HepG2 (cell line): ENCODE data around the gene KRT7. TPM values are rescaled to one million over a fixed set of nuclear protein-coding genes. Genes with fewer than 3 reads are reported as not detected.

Experiments
- ATAC-seq: fragments of 200-7000 bp; cut with Tn5 transposase; 3 replicates; pipeline ENCODE4 v1.9.1; 2020; ENCODE audit warnings: mild to moderate bottlenecking, moderate library complexity
- BruUV-seq: library from RNA; stranded (reverse); fragments of 400-500 nt; replicated peaks from 2 replicates; lab custom pipeline; 2021; lab: Mats Ljungman, UMichigan
- CTCF ChIA-PET: fragments of 300-600 bp; formaldehyde crosslinking; extraction: SDS; loops from one replicate; lab custom pipeline; 2021; ENCODE audit warnings: low total read pairs, inconsistent platforms, low intra/inter-chr PET ratio; lab: Yijun Ruan, JAX
- POLR2A ChIA-PET: fragments of 350-600 bp; sonication (Branson Sonifier 250); formaldehyde crosslinking; loops from one replicate; lab custom pipeline; 2020; ENCODE audit warnings: antibody characterized with exemption, inconsistent platforms; lab: Yijun Ruan, JAX
- DNase-seq: peaks from one replicate; pipeline ENCODE4 v3.0.0-alpha.2; 2015; ENCODE audit warnings: low spot score
- FAIRE-seq: peaks from 3 replicates; lab custom pipeline; 2011; peaks lifted over from hg19 to GRCh38; lab: Jason Lieb, UNC
- H2AFZ ChIP-seq: one replicate; pipeline ENCODE4 v1.6.1; 2011; ENCODE audit warnings: low read length, inconsistent platforms
- H3K27ac ChIP-seq: fragments of 300-600 bp; 3 replicates; pipeline ENCODE4 v1.8.0; 2011; ENCODE audit warnings: mixed run types, mild to moderate bottlenecking, mixed read lengths, low read length, inconsistent platforms; ENCODE audit not compliant: insufficient read depth; ENCODE audit errors: extremely low read length
- H3K27me3 ChIP-seq, 2 experiments: fragments of 200-600 bp in 1 of 2; 2 replicates in 1 of 2; 3 replicates in 1 of 2; pipeline versions ENCODE4 v1.6.0 to v1.8.0; 2011; ENCODE audit warnings: low read length in 2 of 2, mild to moderate bottlenecking in 2 of 2, moderate library complexity in 2 of 2, inconsistent platforms in 1 of 2; ENCODE audit not compliant: insufficient read depth in 2 of 2, control insufficient read depth in 1 of 2
- H3K36me3 ChIP-seq, 2 experiments: fragments of 200-600 bp in 1 of 2; replicated peaks in 1 of 2; 2 replicates in 1 of 2; 3 replicates in 1 of 2; pipeline versions ENCODE4 v1.5.1 to v1.8.0; 2011; ENCODE audit warnings: low read length in 2 of 2, inconsistent platforms in 1 of 2; ENCODE audit not compliant: insufficient read depth in 2 of 2, control insufficient read depth in 1 of 2
- H3K4me1 ChIP-seq: 2 replicates; pipeline ENCODE4 v1.5.1; 2012; ENCODE audit warnings: low read length, inconsistent platforms; ENCODE audit not compliant: insufficient read depth
- H3K4me2 ChIP-seq: 2 replicates; pipeline ENCODE4 v1.6.0; 2011; ENCODE audit warnings: low read depth, low read length, inconsistent platforms
- H3K4me3 ChIP-seq, 3 experiments: fragments of 200-600 bp in 1 of 3; sonication (generic), shearing (Covaris generic) in 1 of 3; replicated peaks in 1 of 3; 2 replicates each; pipeline ENCODE4 v1.5.1; 2011 to 2016; ENCODE audit warnings: low read length in 3 of 3, inconsistent platforms in 2 of 3, low read depth in 2 of 3, mild to moderate bottlenecking in 2 of 3, control low read depth in 1 of 3, mixed read lengths in 1 of 3; ENCODE audit not compliant: insufficient read depth in 1 of 3
- H3K79me2 ChIP-seq: one replicate; pipeline ENCODE4 v1.6.1; 2011; ENCODE audit warnings: low read length, inconsistent platforms; ENCODE audit not compliant: insufficient read depth
- H3K9ac ChIP-seq: 2 replicates; pipeline ENCODE4 v1.6.0; 2011; ENCODE audit warnings: mild to moderate bottlenecking, low read depth, low read length, inconsistent platforms; ENCODE audit not compliant: insufficient read depth
- H3K9me3 ChIP-seq: 2 replicates; pipeline ENCODE4 v1.5.1; 2012; ENCODE audit warnings: mild to moderate bottlenecking, low read length
- H4K20me1 ChIP-seq: 2 replicates; pipeline ENCODE4 v1.6.0; 2011; ENCODE audit warnings: inconsistent platforms, mild to moderate bottlenecking, low read length, moderate library complexity; ENCODE audit not compliant: insufficient read depth
- DR1 ChIP-seq: sonication (generic); formaldehyde crosslinking; IDR thresholded peaks from 2 replicates; pipeline ENCODE4 v1.8.0; 2021; ENCODE audit warnings: mild to moderate bottlenecking, missing genetic modification reagents, inconsistent platforms
- ISX ChIP-seq: sonication (generic); formaldehyde crosslinking; conservative IDR thresholded peaks from 2 replicates; pipeline ENCODE4 v1.5.0; 2020; ENCODE audit warnings: missing genetic modification reagents
- ZNF782 ChIP-seq: sonication (generic); formaldehyde crosslinking; IDR thresholded peaks from 2 replicates; pipeline ENCODE4 v1.4.0; 2020; ENCODE audit warnings: missing genetic modification reagents, mild to moderate bottlenecking, borderline replicate concordance
- WGBS: methylation state at CpG from one replicate; pipeline ENCODE4 v1.1.6; 2017; ENCODE audit warnings: low lambda C conversion rate; 5-methylcytosine and 5-hydroxymethylcytosine counted together
- in situ Hi-C: cut with HindIII; loops from 2 replicates; pipeline ENCODE4 v1.10.0; 2017; ENCODE audit warnings: low pct_unique_long_range_greater_than_20kb; ENCODE audit not compliant: extremely low pct_ligation_motif_present
- intact Hi-C: fragments of 100-400 bp; cut with micrococcal nuclease; formaldehyde crosslinking; loops from one replicate; pipeline ENCODE4 v1.10.0; 2022; ENCODE audit not compliant: unreplicated experiment
- polyA plus RNA-seq, 8 experiments: library from polyadenylated mRNA; depleted of rRNA in 3 of 8; stranded (reverse) in 7 of 8; unstranded in 1 of 8; fragments of >200 nt; fragmentation: Illumina TruSeq in 4 of 8; extraction: Trizol in 4 of 8; gene quantifications; 2 replicates each; pipeline versions ENCODE4 v1.2.1 to v1.2.3, GENCODE V29; 2011 to 2016; ENCODE audit warnings: low read depth in 4 of 8, missing spikeins in 1 of 8, mixed read lengths in 1 of 8; ENCODE audit not compliant: insufficient read depth in 1 of 8
- total RNA-seq, 5 experiments: library from RNA; depleted of rRNA; stranded (reverse); fragments of >200 nt; fragmentation: Illumina TruSeq; extraction: Trizol; gene quantifications; 2 replicates each; pipeline ENCODE4 v1.2.3, GENCODE V29; 2016; ENCODE audit warnings: low read depth in 1 of 5

The KRT7 gene
- total and polyA plus RNA-seq, 2 of the 13 experiments (the other 11 are each of a cell fraction or from before 2014, with no cell fraction given), result 0.83 TPM; not detected in 1

DNA sequence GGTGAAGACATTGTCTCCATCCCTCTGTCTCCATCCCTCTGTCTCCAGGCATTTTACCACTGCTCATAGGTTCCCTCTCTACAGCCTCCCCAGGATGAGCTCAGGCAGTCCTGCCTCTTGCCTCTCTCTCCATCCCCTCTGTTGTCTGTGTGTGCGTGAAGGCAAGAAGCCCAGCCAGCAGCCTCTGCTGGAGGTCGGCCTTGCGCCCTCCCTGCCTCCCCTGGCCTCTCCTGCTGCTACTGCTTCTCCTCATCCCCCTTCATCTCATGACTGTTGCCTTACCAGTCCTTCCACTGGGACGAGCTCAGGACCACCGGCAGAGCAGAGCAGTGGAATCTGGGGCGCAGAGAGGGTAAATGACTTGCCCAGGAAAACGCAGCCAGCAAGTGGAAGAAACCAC is 44.4 kb upstream of the KRT7 start:
- POLR2A ChIA-PET, result no interaction called here
- no peaks in the 10 kb centered on the region for H3K79me2 ChIP-seq
- no TSS peak for BruUV-seq
- intact Hi-C loops, result no loop called here
- H3K4me2 ChIP-seq, result no peak overlapping the region
- FAIRE-seq (no peak), DNase-seq (no peak)
- peaks cover 4% of the 10 kb centered on the region; the same call in 1 of the 2 replicates for H3K4me1 ChIP-seq
- in situ Hi-C loops, result no loop called here
- H3K27me3 ChIP-seq, result peaks cover 2 to 15% of the 10 kb centered on the region in 2 experiments; a peak in 3 of 5 replicates
- TF ChIP-seq ISX (CRISPR knock-in tag) (no peak), DR1 (no peak)
- TF ChIP-seq, all 625 proteins: peak for 0
- no peaks in the 10 kb centered on the region for H4K20me1 ChIP-seq
- CTCF ChIA-PET, result no interaction called here
- 58% methylated on average over 7 of the region's 7 CpGs for WGBS
- ATAC-seq, result no peak
- H3K36me3 ChIP-seq, result no peaks in the 10 kb centered on the region
- H3K27ac ChIP-seq, result no peak overlapping the region
- H3K9ac ChIP-seq, result no peak overlapping the region
- no peak overlapping the region for H2AFZ ChIP-seq
- H3K9me3 ChIP-seq, result no peaks in the 10 kb centered on the region
- no peak overlapping the region for H3K4me3 ChIP-seq

DNA sequence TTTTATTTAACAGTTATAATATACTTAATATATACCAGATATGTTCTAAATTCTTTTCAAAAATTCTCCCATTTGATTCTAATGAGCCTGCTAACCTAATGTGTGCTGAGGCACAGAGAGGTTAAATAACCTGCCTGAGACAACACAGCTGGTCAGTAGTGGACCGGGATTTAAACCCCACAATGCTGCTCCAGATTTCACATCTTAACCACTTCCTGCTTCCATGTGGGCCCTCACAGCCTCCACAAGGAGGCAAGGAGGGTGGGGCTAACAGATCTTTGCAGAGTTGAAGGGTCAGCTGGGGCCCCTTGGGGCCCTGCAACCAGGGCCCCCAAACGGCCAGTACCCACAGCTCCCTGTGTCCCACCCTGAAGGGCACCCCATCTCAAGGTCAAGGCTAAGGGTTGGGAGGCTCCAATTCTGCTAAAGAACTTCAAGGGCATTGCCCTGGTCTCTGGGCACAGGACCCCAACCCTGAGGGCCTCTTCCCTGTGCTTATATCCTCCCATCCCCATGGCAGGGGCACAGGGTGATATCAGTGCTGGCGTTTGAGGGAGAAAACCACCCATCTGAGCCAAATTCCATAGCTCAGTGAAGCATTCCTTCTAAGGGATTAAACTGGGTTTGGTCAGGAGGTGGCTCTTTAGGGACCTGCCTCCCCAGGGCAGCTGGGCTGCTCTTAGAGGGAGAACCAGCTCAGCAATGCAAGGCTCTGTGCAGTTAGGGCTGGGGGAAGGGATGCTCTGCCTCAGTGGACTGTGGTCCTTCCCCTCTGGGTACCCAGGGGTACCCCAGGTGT is 43.5 kb upstream of the KRT7 start:
- no peaks in the 10 kb centered on the region for H3K9me3 ChIP-seq
- H3K4me1 ChIP-seq, result peaks cover 4% of the 10 kb centered on the region; the same call in 1 of the 2 replicates
- peaks cover 2 to 15% of the 10 kb centered on the region in 2 experiments; a peak in 3 of 5 replicates for H3K27me3 ChIP-seq
- no TSS peak for BruUV-seq
- no peak overlapping the region for H3K4me2 ChIP-seq
- H2AFZ ChIP-seq, result no peak overlapping the region
- POLR2A ChIA-PET, result no interaction called here
- in situ Hi-C loops, result no loop called here
- no peaks in the 10 kb centered on the region for H3K36me3 ChIP-seq
- 8% methylated on average over 2 of the region's 3 CpGs for WGBS
- H3K79me2 ChIP-seq, result no peaks in the 10 kb centered on the region
- intact Hi-C loops, result no loop called here
- no peak for TF ChIP-seq ZNF782 (CRISPR knock-in tag)
- no peaks in the 10 kb centered on the region for H4K20me1 ChIP-seq
- no peak for FAIRE-seq
- ATAC-seq, result no peak
- no peak overlapping the region for H3K4me3 ChIP-seq
- no peak for DNase-seq
- H3K27ac ChIP-seq, result no peak overlapping the region
- CTCF ChIA-PET, result no interaction called here
- no peak overlapping the region for H3K9ac ChIP-seq
